Endothelial cell of umbilical vein (primary cell): ENCODE measurements around the gene FOXS1.

Experiments used
- EZH2 ChIP-seq: IDR thresholded peaks from 2 replicates; pipeline ENCODE4 v1.6.1; 2012; ENCODE audit warnings: borderline replicate concordance, low read depth, mild to moderate bottlenecking, moderate library complexity, low read length, inconsistent platforms; ENCODE audit not compliant: severe bottlenecking
- FOS ChIP-seq: IDR thresholded peaks from 2 replicates; pipeline ENCODE4 v1.6.1; 2011; ENCODE audit warnings: mild to moderate bottlenecking, low read length, moderate library complexity, borderline replicate concordance; ENCODE audit not compliant: insufficient read depth
- POLR2A ChIP-seq: IDR thresholded peaks from 2 replicates; pipeline ENCODE4 v1.6.1; 2012; ENCODE audit warnings: low read depth, mild to moderate bottlenecking, control low read depth, low read length
- POLR2AphosphoS5 ChIP-seq: IDR thresholded peaks from 2 replicates; pipeline ENCODE4 v1.6.1; 2012; ENCODE audit warnings: low read depth, mild to moderate bottlenecking, control low read depth, low read length, moderate library complexity; ENCODE audit not compliant: insufficient read depth
- TF ChIP-seq, protein P1 (sequence below), 2 donors: IDR thresholded peaks; 1 replicate in 1 of 2; 2 replicates in 1 of 2; pipeline ENCODE4 v1.5.1; 2011; ENCODE audit warnings: low read length in 2 of 2, mild to moderate bottlenecking in 2 of 2, moderate library complexity in 2 of 2, control low read depth in 1 of 2, inconsistent platforms in 1 of 2, low read depth in 1 of 2; ENCODE audit not compliant: insufficient read depth in 1 of 2; ENCODE audit errors: extremely low read depth in 1 of 2
- TF ChIP-seq, protein P2 (sequence below): IDR thresholded peaks from 2 replicates; pipeline ENCODE4 v1.6.1; 2011; ENCODE audit not compliant: insufficient read depth, insufficient read length

DNA sequence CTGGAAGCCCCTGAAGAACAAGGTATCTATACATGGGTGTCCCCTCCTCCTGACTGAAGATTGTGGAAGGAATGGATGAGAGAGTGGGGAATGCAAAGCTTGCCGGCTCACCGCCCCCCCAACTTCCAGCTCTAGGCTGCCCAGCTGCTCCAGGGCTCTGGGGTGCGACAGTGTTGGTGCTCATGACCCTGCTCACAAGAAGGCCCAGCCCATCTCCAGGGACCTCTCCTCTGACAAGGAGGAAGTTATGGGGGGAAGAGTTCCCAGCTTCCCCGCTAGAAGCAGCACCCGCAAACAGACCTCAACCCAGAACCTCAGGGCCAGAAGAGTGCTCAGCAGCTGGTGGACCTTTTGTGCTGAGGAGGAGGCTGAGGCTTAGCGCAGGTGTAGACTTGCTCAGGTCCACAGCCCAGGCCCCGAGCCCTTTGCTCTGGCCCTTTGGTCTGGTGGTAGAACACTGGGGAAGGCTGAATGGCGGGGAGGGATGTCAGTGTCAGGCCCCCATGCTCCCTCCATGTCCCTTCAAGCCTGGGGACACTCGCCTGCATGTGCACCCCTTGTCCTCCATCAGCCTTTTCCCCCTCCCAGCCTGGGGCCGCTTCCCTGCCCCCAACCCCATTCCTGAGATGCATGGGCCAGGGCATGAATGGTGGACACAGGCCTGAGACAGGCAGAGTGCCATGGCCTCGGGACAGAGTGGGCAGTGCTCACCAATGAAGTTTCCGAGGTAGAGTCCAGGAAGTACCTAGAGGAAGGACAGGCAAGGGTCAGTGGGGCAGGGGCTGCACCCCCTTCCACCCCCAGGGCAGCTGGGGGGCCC is 23.7 kb upstream of the FOXS1 start:
- TF ChIP-seq POLR2A, result no peak
- TF ChIP-seq, protein P1, sequence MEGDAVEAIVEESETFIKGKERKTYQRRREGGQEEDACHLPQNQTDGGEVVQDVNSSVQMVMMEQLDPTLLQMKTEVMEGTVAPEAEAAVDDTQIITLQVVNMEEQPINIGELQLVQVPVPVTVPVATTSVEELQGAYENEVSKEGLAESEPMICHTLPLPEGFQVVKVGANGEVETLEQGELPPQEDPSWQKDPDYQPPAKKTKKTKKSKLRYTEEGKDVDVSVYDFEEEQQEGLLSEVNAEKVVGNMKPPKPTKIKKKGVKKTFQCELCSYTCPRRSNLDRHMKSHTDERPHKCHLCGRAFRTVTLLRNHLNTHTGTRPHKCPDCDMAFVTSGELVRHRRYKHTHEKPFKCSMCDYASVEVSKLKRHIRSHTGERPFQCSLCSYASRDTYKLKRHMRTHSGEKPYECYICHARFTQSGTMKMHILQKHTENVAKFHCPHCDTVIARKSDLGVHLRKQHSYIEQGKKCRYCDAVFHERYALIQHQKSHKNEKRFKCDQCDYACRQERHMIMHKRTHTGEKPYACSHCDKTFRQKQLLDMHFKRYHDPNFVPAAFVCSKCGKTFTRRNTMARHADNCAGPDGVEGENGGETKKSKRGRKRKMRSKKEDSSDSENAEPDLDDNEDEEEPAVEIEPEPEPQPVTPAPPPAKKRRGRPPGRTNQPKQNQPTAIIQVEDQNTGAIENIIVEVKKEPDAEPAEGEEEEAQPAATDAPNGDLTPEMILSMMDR (IDR thresholded peaks at IDR 0.05; ENCODE audit: extremely low read depth in 1 of 2, insufficient read depth in 1 of 2, low read depth in 1 of 2, low read length in 2 of 2), result no peak
- TF ChIP-seq, protein P2, sequence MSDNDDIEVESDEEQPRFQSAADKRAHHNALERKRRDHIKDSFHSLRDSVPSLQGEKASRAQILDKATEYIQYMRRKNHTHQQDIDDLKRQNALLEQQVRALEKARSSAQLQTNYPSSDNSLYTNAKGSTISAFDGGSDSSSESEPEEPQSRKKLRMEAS, result no peak
- no peak for TF ChIP-seq FOS
- TF ChIP-seq POLR2AphosphoS5, result no peak
- TF ChIP-seq EZH2, result no peak
